ENCODE results near the gene PRKCQ.

The PRKCQ gene

GRCh38 chr10:6588845-6589244 is 8.8 kb upstream of the PRKCQ start:
- no peaks in the 10 kb centered on the region for H3K27me3 ChIP-seq (ENCODE audit: low read length)
- H3K27ac ChIP-seq (ENCODE audit: low read depth, low read length), result no peak overlapping the region

DNA sequence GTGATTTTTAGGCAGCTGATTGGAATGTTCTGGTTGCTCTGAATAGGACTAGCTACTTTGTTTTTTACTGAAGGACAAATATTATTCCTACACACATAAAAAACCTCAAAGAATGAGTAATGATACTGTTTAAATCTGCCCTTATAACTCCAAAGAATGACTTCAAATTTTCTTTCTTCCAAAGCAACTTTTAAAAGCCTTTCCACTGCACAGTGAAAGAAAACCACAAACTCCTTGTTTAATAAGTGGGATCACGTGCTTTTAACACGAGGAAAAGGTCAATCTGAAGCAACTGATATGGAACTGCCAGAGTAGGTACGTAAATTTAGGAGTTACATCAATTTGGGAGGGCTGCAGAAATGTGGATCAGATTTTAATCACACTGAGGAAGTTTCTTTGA is 8.0 kb upstream of the PRKCQ start:
- no peak overlapping the region for H3K9ac ChIP-seq (ENCODE audit: low read length)
- no peaks in the 10 kb centered on the region for H3K27me3 ChIP-seq (ENCODE audit: low read length)
- no peaks in the 10 kb centered on the region for H3K36me3 ChIP-seq (ENCODE audit: low read length)
- H3F3A ChIP-seq (ENCODE audit: insufficient read depth), result no peaks in the 10 kb centered on the region
- no peaks in the 10 kb centered on the region for H3K9me3 ChIP-seq (ENCODE audit: insufficient read depth, low read length)
- no peaks in the 10 kb centered on the region for H3K9me2 ChIP-seq (replicated peaks; ENCODE audit: insufficient read depth, low read length)
- H2AFZ ChIP-seq (ENCODE audit: low read depth, low read length, severe bottlenecking), result no peak overlapping the region
- no peak overlapping the region for H3K4me3 ChIP-seq (ENCODE audit: insufficient read depth, low read length, poor library complexity, severe bottlenecking)
- no peaks in the 10 kb centered on the region for H3K79me2 ChIP-seq (ENCODE audit: insufficient read depth, low read length)
- H3K4me2 ChIP-seq (ENCODE audit: low read depth, low read length, poor library complexity, severe bottlenecking), result no peak overlapping the region
- H4K20me1 ChIP-seq (ENCODE audit: low read depth, low read length), result no peaks in the 10 kb centered on the region
- TF ChIP-seq EZH2phosphoT487 (conservative IDR thresholded peaks at IDR 0.05; ENCODE audit: low read length), result no peak
- TF ChIP-seq, protein P1, sequence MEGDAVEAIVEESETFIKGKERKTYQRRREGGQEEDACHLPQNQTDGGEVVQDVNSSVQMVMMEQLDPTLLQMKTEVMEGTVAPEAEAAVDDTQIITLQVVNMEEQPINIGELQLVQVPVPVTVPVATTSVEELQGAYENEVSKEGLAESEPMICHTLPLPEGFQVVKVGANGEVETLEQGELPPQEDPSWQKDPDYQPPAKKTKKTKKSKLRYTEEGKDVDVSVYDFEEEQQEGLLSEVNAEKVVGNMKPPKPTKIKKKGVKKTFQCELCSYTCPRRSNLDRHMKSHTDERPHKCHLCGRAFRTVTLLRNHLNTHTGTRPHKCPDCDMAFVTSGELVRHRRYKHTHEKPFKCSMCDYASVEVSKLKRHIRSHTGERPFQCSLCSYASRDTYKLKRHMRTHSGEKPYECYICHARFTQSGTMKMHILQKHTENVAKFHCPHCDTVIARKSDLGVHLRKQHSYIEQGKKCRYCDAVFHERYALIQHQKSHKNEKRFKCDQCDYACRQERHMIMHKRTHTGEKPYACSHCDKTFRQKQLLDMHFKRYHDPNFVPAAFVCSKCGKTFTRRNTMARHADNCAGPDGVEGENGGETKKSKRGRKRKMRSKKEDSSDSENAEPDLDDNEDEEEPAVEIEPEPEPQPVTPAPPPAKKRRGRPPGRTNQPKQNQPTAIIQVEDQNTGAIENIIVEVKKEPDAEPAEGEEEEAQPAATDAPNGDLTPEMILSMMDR (IDR thresholded peaks at IDR 0.05; ENCODE audit: insufficient read depth, low read length, poor library complexity, severe bottlenecking), result no peak
- no peak overlapping the region for H3K27ac ChIP-seq (ENCODE audit: low read depth, low read length)

More at GRCh38 chr10:6588845-6589244, 8.8 kb upstream of the PRKCQ start:
- Histone ChIP-seq H3K4me3 (ENCODE audit: insufficient read depth, low read length, poor library complexity, severe bottlenecking) (no peak overlapping the region), H3K9me2 (replicated peaks; ENCODE audit: insufficient read depth, low read length) (no peaks in the 10 kb centered on the region), H3K4me2 (ENCODE audit: low read depth, low read length, poor library complexity, severe bottlenecking) (no peak overlapping the region), H4K20me1 (ENCODE audit: low read depth, low read length) (no peaks in the 10 kb centered on the region), H3K9me3 (ENCODE audit: insufficient read depth, low read length) (no peaks in the 10 kb centered on the region), H3K36me3 (ENCODE audit: low read length) (no peaks in the 10 kb centered on the region), H2AFZ (ENCODE audit: low read depth, low read length, severe bottlenecking) (no peak overlapping the region), H3F3A (ENCODE audit: insufficient read depth) (no peaks in the 10 kb centered on the region), H3K9ac (ENCODE audit: low read length) (no peak overlapping the region), H3K79me2 (ENCODE audit: insufficient read depth, low read length) (no peaks in the 10 kb centered on the region)
- TF ChIP-seq EZH2phosphoT487 (conservative IDR thresholded peaks at IDR 0.05; ENCODE audit: low read length), result no peak
- TF ChIP-seq, protein P1 (IDR thresholded peaks at IDR 0.05; ENCODE audit: insufficient read depth, low read length, poor library complexity, severe bottlenecking), result no peak

GRCh38 chr10:6586501-6586900 is 6.4 kb upstream of the PRKCQ start:
- Histone ChIP-seq H3K9ac (ENCODE audit: low read length) (no peak overlapping the region), H3K27ac (ENCODE audit: low read depth, low read length) (no peak overlapping the region), H3K9me2 (replicated peaks; ENCODE audit: insufficient read depth, low read length) (no peaks in the 10 kb centered on the region), H2AFZ (ENCODE audit: low read depth, low read length, severe bottlenecking) (no peak overlapping the region), H4K20me1 (ENCODE audit: low read depth, low read length) (no peaks in the 10 kb centered on the region), H3K36me3 (ENCODE audit: low read length) (no peaks in the 10 kb centered on the region), H3K79me2 (ENCODE audit: insufficient read depth, low read length) (no peaks in the 10 kb centered on the region), H3K27me3 (ENCODE audit: low read length) (no peaks in the 10 kb centered on the region), H3K4me3 (ENCODE audit: insufficient read depth, low read length, poor library complexity, severe bottlenecking) (no peak overlapping the region), H3K9me3 (ENCODE audit: insufficient read depth, low read length) (no peaks in the 10 kb centered on the region), H3F3A (ENCODE audit: insufficient read depth) (no peaks in the 10 kb centered on the region), H3K4me2 (ENCODE audit: low read depth, low read length, poor library complexity, severe bottlenecking) (no peak overlapping the region)
- TF ChIP-seq EZH2phosphoT487 (conservative IDR thresholded peaks at IDR 0.05; ENCODE audit: low read length), result no peak
- TF ChIP-seq, protein P1 (IDR thresholded peaks at IDR 0.05; ENCODE audit: insufficient read depth, low read length, poor library complexity, severe bottlenecking), result no peak
